Tibial artery (tissue), 4 donors: ENCODE results near the gene FCRL2.

Experiments used
- DNase-seq, 2 donors: peaks; one replicate each; pipeline ENCODE4 v3.0.0-alpha.2; 2019
- H3K27ac ChIP-seq, 2 donors: fragments of 200-600 bp; sonication (generic) in 1 of 2; 1 replicate in 1 of 2; 2 replicates in 1 of 2; pipeline ENCODE4 v1.5.1; 2018 to 2019; ENCODE audit warnings: mild to moderate bottlenecking in 1 of 2
- H3K27me3 ChIP-seq, 2 donors: fragments of 200-600 bp; sonication (generic) in 1 of 2; one replicate each; pipeline versions ENCODE4 v1.5.1 to v1.6.0; 2016 to 2019
- H3K36me3 ChIP-seq, 3 donors: fragments of 200-600 bp; sonication (generic) in 2 of 3; one replicate each; pipeline ENCODE4 v1.5.1; 2016 to 2019; ENCODE audit warnings: mild to moderate bottlenecking in 2 of 3
- H3K4me1 ChIP-seq, 4 donors: fragments of 200-600 bp; sonication (generic) in 2 of 4; 1 replicate in 3 of 4; 2 replicates in 1 of 4; pipeline ENCODE4 v1.5.1; 2016 to 2019
- H3K4me3 ChIP-seq, 2 donors: fragments of 200-600 bp; sonication (generic) in 1 of 2; 1 replicate in 1 of 2; 2 replicates in 1 of 2; pipeline ENCODE4 v1.5.1; 2018 to 2019; ENCODE audit warnings: mild to moderate bottlenecking in 2 of 2
- H3K9me3 ChIP-seq, 3 donors: fragments of 200-600 bp; sonication (generic) in 1 of 3; one replicate each; pipeline ENCODE4 v1.5.1; 2016 to 2019
- intact Hi-C: fragments of 100-400 bp; cut with DNase I; formaldehyde crosslinking; loops from one replicate; pipeline ENCODE4 v1.15.0; 2023; ENCODE audit warnings: low total_unique reads
- TF ChIP-seq, protein P1 (sequence below), 2 experiments: fragments of 200-600 bp in 1 of 2; fragments of 450-650 bp in 1 of 2; IDR thresholded peaks; one replicate each; pipeline ENCODE4 v1.5.1; 2017 to 2019; ENCODE audit warnings: antibody characterized with exemption in 2 of 2, mild to moderate bottlenecking in 1 of 2, moderate library complexity in 1 of 2

FCRL2 gene

DNA sequence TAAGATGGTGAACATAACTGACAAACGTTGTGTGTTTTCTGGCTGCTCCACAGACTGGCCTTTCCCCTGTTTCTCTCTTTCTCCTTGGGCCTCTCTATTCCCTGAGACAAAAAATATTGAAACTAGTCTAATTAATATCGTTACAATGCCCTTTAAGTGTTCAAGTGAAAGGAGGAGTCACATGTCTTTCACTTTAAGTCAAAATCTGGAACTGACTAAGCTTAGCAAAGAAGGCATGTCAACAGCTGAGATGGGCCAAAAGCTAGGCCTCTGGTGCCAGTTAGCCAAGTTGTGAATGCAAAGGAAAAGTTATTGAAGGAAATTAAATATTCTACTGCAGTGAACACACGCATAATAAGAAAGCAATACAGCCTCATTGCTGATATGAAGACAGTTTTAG is 44.2 kb downstream of the FCRL2 start:
- intact Hi-C loops = no loop called here
- no peaks in the 10 kb centered on the region for H3K9me3 ChIP-seq
- no peaks in the 10 kb centered on the region for H3K27me3 ChIP-seq
- DNase-seq = no peak
- no peaks in the 10 kb centered on the region for H3K4me1 ChIP-seq
- no peak overlapping the region for H3K4me3 ChIP-seq
- no peaks in the 10 kb centered on the region for H3K36me3 ChIP-seq
- no peak overlapping the region for H3K27ac ChIP-seq
- TF ChIP-seq, protein P1, sequence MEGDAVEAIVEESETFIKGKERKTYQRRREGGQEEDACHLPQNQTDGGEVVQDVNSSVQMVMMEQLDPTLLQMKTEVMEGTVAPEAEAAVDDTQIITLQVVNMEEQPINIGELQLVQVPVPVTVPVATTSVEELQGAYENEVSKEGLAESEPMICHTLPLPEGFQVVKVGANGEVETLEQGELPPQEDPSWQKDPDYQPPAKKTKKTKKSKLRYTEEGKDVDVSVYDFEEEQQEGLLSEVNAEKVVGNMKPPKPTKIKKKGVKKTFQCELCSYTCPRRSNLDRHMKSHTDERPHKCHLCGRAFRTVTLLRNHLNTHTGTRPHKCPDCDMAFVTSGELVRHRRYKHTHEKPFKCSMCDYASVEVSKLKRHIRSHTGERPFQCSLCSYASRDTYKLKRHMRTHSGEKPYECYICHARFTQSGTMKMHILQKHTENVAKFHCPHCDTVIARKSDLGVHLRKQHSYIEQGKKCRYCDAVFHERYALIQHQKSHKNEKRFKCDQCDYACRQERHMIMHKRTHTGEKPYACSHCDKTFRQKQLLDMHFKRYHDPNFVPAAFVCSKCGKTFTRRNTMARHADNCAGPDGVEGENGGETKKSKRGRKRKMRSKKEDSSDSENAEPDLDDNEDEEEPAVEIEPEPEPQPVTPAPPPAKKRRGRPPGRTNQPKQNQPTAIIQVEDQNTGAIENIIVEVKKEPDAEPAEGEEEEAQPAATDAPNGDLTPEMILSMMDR (IDR thresholded peaks at IDR 0.05) = no peak

DNA sequence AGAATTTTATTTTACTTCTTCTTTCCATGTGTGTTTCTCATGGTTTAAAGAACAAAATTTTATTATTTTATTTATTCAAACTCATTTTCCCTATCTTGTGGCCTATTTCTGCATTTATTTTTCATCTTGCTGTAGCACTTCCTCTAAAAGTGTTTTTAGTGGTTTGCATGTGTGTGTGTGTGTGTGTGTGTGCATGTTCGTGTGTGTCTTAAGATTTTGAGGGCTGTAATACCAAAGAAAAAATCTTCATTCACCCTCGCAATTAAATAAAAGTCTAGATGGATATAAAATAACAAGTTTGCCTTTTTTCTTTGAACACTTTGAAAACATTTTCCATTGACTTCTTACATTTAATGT is 51.7 kb downstream of the FCRL2 start:
- TF ChIP-seq, protein P1 (IDR thresholded peaks at IDR 0.05) = no peak
- Histone ChIP-seq H3K4me1 (no peaks in the 10 kb centered on the region), H3K36me3 (no peaks in the 10 kb centered on the region), H3K9me3 (peaks cover 0 to 8% (median 0%) of the 10 kb centered on the region in 3 donors), H3K4me3 (no peak overlapping the region), H3K27me3 (no peaks in the 10 kb centered on the region), H3K27ac (no peak overlapping the region)
- DNase-seq = no peak
- intact Hi-C loops = no loop called here

DNA sequence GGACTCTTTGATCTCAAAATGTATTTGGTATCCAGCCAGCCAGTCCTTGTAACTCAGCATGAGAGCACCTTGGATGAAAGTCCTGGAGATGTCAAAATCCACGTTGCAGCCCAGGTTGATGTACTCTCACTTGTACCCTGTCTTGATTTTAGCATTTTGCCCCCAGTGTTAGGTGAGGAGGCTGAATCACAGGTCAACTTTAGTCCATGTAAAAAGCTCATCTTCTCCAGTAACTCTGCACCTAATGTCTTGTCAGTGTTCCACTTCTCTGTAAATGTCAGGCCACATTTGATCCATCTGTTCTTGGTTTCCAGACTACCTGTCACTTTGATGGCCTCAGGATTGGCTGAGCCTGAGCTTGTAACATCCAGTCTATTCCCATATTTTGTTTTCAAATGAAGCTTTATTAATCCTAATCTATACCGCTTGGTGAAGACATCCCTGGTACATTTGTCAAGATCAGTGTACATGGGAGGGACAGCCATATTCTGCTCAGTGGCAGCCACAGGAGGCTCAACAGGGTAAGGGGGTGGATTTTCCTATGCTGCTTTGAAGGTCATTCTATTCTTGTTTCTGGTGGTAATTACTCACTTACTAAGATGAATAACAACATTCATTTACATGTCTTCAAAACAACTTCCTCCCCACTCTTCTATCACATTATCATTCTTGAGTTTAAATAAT is 52.3 kb downstream of the FCRL2 start:
- H3K4me1 ChIP-seq = no peaks in the 10 kb centered on the region
- TF ChIP-seq, protein P1 (IDR thresholded peaks at IDR 0.05) = no peak
- no peak for DNase-seq
- no peak overlapping the region for H3K27ac ChIP-seq
- H3K9me3 ChIP-seq = peaks cover 0 to 8% (median 0%) of the 10 kb centered on the region in 3 donors
- no peaks in the 10 kb centered on the region for H3K36me3 ChIP-seq
- intact Hi-C loops = no loop called here
- H3K4me3 ChIP-seq = no peak overlapping the region
- no peaks in the 10 kb centered on the region for H3K27me3 ChIP-seq

DNA sequence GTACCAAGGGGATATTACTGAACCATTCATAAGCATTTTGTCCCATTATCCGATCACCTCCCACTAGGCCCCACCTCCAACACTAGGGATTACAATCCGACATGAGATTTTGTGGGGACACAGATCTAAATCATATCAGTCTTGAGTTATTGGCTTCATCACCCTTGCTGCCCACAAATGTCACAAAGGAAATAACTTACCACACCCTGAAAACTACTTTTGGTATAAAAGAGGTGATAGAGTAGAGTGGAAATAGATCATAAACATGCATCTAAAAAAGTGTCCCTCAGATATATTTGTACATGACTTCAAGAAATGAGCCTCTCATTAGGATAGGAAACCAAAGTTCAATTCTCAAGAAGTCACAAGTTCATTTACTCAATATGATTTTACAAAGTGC is 53.8 kb downstream of the FCRL2 start:
- no peak for DNase-seq
- Histone ChIP-seq H3K9me3 (peaks cover 0 to 8% (median 0%) of the 10 kb centered on the region in 3 donors), H3K36me3 (no peaks in the 10 kb centered on the region), H3K27me3 (no peaks in the 10 kb centered on the region), H3K4me1 (no peaks in the 10 kb centered on the region), H3K4me3 (no peak overlapping the region), H3K27ac (no peak overlapping the region)
- TF ChIP-seq, protein P1 (IDR thresholded peaks at IDR 0.05) = no peak
- intact Hi-C loops = no loop called here

DNA sequence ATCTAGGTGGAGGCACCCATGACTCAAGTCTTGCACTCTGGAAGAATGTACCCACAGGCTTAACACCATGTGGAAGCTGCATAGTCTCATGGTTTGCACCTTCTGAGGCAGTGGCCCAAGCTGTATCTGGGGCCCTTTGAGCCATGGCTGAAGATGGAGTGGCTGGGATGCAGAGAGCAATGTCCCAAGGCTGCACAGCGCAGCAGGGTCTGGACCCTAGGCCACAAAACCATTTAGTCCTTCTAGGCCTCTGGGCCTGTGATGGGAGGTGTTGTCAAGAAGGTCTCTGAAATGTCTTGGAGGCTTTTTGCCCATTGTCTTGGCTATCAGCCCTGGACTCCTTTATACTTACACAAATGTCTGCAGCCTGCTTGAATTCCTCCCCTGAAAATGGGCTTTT is 54.9 kb downstream of the FCRL2 start:
- intact Hi-C loops = no loop called here
- no peak for DNase-seq
- Histone ChIP-seq H3K27ac (no peak overlapping the region), H3K27me3 (no peaks in the 10 kb centered on the region), H3K36me3 (no peaks in the 10 kb centered on the region), H3K9me3 (peaks cover 0 to 8% (median 0%) of the 10 kb centered on the region in 3 donors), H3K4me1 (no peaks in the 10 kb centered on the region), H3K4me3 (no peak overlapping the region)
- TF ChIP-seq, protein P1 (IDR thresholded peaks at IDR 0.05) = no peak

DNA sequence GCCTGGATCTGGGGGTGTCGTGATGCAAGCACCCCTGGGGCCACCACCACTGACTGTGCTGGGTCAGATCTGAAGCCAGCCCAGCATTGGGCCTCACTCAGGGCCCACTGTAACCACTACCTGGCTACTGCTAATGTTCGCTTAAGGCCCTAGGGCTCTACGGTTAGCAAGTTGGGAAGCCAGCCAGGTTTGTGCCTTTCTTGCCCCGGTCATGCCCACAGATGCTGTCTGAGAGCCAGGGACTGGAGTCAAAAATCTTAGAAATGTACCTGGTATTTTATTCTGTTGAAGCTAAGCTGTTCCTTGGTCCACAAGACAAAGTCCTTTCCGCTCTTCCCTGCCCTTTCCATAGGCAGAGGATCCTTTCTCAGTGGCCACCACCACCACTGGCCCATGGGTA is 61.2 kb downstream of the FCRL2 start:
- TF ChIP-seq, protein P1 (IDR thresholded peaks at IDR 0.05) = no peak
- no peaks in the 10 kb centered on the region for H3K9me3 ChIP-seq

More for the DNA sequence above, 61.2 kb downstream of the FCRL2 start:
- Histone ChIP-seq H3K36me3 (no peaks in the 10 kb centered on the region), H3K4me1 (no peaks in the 10 kb centered on the region), H3K27me3 (no peaks in the 10 kb centered on the region), H3K4me3 (no peak overlapping the region), H3K27ac (no peak overlapping the region)
- intact Hi-C loops = no loop called here
- DNase-seq = no peak
